HG03575 (cell line): ENCODE data around the gene PKMYT1.

Experiments
- ATAC-seq: cut with Tn5 transposase; IDR thresholded peaks from one replicate; pipeline ENCODE4 v1.9.1; 2021; ENCODE audit not compliant: unreplicated experiment, insufficient number of reproducible peaks, low FRiP score; ENCODE audit errors: extremely low read depth

PKMYT1 gene

DNA sequence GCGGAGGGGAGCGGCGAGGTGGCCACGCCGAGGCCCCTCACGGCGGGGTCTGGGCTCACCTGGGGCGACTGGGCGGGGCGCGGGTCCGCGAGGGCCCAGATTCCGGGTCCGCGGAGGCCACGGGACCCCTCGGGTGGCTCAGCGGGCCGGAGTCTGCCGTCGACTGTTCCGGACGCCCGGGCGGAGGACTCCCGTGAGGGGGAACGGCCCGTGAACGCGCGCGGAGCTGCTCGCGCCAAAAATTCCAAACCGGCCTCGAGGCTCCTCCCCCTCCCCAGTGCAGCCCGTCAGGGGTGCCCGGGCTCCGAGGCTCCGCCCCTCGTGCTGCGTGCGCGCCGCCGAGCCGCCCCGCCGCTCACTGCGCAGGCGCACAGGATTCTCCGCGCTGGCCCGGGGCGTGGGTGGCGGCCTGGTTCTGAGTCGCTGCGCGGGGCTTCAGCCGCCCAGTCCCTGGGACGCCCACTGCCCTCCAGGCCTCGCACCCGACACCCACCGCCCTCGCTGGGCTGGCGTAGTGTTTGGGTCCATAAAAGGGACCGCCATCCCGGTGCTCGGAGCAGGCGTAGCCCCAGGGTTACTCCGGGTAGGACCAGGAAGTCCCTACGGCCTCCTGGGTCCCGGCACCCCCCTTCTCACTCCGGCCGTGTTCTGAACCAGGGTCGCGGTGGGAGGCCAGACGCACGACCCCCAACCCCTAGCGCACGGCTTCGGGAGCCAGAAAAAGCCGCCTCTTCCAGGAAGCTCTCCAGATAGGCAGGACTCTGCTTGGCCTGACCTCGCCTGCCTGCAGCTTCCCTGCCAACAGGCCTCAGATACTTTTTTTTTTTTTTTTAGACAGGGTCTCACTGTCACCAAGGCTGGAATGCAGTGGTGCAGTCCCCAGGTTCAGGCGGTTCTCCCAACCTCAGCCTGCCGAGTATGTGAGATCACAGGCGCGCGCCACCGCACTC is at the start of gene PKMYT1:
PKMYT1 (minus strand) TSS at position 220 of the 950 bp plus-strand sequence. CDS start 789 bp downstream, outside the sequence.
- no peak for ATAC-seq

DNA sequence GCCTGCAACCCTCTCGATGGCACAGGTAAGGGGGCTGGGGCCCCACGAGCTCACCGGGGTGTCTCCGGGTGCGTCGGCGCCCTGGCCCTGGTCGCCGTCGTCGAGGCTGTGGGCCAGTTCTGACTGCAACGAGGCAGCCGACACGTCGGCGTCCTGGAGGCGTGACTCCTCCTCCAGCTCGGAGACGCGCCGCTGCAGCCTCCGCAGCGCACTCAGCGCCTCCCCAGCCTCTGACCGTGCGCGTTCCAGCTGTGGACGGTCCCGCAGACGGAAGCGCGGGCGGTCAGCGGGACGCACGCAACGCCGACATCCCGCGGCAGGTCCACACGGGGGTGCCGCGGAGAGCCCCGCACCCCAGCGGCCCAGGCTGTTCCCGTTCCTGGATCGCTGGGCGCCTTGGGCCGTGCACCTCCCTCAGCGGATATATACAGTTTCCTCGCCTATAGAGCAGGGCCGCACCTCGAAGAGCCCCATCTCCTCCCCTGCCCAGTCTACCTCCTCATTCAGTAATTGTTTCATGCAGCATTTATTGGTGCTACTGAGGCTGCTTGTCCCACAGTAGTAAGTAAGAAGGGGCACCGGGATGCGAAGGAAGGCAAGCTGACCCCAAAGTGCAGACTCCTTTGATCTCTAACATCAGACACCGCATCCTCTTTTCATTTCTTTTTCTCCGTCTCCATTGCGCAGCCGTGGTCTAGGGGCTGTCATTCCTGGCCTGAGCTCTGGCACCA is 49.4 kb upstream of the PKMYT1 start:
- ATAC-seq = no peak

DNA sequence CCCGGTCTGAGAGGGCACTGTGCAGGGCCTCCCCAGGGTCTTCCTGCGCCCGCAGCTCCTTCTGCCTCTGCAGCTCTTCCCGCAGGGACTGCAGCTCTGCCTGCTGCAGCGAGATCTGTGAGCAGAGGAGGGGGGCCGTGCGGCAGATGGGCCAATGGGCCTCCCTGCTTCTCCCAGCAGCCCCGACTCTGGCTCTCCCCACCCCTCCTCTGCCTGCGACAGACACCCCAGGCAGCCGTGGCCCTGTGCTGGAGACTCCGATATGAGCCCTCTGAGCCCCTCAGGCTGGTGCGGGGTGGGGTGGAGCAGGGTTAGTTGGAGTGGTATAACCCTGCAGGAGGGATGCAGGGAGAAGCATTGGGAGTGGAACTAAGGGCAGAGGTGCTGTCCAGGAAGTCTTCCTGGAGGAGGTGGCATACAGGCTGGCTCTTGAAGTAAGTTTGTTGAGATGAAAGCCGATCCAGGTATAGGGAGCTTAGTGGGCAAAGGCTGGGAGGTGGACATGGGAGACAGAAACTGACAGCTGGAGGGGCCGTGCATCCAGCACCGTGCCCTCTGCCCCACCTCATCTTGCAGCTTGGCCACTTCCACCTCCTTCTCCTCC is 48.6 kb upstream of the PKMYT1 start:
- ATAC-seq = no peak

DNA sequence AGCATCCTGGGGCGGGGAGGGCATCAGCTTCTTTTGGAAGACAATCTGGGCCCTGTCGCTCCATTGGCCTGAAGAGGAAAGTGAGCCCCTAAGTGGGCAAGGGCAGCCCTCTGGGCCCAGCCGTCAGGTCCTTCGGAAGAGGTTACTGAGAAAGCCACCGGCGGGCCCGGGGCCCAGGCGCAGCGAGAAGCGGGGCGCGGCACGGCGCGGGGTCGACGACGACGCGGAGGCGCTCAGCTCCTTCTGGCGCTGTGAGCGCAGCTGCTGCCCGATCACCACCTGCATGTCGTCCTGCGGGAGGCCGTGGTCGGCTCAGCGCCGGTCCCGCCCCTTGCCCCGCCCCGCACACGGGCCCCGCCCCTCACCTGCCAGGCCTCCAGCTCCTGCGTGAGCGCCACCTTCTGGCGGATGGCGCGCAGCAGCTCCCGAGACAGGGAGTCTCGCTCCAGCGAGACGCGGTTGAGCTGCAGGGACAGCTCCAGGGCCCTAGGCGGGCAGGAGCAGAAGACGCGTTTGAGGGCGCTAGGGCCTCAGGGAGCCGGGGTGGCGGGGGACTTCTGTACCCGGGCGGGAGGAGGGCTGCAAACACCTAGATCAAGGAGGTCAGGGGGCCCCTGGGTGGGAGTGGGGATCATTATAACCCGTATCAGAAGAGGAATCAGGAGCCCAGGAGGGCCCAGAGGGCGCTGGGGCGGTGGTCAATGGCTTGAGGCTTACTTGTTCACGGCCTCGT is 47.9 kb upstream of the PKMYT1 start:
- no peak for ATAC-seq

DNA sequence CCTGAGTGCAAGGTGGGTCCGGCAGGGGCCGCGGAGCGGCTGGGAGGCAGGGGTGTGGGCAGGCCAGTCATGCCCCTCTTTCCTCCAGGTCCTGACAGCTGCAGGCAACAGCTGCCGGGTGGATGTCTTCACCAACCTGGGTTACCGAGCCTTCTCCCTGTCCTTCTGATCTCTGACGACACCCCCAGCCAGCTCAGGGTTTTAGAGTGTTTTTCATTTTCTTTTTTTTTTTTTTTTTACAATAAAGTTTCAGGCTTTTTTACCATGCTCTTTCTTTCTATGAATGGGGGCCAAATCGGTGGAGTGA is 47.2 kb upstream of the PKMYT1 start:
- ATAC-seq = no peak

DNA sequence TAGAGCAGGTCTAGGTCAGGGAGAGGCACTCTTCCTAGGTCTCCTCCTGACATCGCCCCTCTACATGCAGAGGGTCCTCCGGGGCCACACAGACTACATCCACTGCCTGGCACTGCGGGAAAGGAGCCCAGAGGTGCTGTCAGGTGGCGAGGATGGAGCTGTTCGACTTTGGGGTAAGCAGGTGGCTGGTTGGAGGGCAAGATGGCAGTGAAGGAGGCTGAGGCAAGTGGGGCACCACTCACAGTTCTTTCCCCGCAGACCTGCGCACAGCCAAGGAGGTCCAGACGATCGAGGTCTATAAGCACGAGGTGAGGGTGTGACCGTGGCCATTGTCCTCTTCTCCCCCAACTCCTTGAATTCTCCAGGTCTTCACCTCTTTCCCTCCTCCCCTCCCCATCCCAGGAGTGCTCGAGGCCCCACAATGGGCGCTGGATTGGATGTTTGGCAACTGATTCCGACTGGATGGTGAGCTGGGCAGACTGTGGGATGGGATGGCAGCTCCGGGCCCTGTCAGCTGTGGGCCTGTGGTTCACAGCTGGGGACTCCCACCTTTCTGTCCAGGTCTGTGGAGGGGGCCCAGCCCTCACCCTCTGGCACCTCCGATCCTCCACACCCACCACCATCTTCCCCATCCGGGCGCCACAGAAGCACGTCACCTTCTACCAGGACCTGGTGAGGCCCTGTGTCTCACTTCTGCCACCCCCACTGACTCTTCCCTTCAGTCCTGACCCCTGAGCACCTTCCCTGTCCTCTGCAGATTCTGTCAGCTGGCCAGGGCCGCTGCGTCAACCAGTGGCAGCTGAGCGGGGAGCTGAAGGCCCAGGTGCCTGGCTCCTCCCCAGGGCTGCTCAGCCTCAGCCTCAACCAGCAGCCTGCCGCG is 46.6 kb upstream of the PKMYT1 start:
- no peak for ATAC-seq

DNA sequence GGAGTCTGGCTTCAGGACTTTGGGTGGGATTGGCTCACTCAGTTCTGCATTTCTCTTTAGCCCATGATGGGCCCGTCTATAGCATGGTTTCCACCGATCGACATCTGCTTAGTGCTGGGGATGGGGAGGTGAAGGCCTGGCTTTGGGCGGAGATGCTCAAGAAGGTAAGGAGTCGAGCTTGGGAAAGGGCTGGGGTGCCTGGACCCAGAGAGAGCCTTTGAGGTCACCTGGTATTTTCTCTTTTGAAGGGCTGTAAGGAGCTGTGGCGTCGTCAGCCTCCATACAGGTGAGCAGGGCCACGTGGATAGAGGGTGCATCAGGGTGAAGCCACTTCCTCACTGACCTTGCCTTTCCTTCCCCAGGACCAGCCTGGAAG is 45.7 kb upstream of the PKMYT1 start:
- ATAC-seq = no peak

DNA sequence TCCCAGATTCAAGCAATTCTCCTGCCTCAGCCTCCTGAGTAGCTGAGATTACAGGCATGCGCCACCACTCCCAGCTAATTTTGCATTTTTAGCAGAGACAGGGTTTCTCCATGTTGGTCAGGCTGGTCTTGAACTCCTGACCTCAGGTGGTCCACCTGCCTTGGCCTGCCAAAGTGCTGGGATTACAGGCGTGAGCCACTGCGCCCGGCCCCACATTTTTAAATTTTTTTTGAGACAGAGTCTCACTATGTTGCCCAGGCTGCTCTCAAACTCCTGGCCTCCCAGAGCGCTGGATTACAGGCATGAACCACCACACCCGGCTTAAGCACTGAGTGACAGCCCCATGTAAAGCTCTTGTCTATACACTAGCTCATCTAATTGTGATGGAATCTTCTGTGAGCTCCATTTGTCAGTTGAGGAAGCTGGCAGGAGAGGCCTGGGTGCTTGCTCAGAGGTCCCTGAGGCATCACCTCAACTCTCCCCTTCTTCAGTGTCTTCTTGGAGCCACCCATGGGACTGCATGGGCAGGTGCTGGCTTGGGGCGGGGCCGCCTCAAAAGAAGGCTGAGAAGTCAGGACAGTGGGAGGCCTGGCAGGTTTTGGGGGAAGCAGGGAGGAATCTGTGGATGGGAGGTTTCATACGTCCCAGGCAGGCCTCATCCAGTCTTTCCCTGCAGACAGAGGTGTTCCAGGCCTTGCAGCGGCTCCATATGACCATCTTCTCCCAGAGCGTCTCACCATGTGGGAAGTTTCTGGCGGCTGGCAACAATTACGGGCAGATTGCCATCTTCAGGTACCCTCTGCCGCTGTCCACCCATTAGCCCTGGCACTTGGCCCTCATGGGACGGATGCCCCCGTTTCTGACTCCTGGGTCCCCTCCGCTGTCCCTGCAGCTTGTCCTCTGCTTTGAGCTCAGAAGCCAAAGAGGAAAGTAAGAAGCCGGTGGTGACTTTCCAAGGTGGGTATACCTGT is 45.1 kb upstream of the PKMYT1 start:
- no peak for ATAC-seq

DNA sequence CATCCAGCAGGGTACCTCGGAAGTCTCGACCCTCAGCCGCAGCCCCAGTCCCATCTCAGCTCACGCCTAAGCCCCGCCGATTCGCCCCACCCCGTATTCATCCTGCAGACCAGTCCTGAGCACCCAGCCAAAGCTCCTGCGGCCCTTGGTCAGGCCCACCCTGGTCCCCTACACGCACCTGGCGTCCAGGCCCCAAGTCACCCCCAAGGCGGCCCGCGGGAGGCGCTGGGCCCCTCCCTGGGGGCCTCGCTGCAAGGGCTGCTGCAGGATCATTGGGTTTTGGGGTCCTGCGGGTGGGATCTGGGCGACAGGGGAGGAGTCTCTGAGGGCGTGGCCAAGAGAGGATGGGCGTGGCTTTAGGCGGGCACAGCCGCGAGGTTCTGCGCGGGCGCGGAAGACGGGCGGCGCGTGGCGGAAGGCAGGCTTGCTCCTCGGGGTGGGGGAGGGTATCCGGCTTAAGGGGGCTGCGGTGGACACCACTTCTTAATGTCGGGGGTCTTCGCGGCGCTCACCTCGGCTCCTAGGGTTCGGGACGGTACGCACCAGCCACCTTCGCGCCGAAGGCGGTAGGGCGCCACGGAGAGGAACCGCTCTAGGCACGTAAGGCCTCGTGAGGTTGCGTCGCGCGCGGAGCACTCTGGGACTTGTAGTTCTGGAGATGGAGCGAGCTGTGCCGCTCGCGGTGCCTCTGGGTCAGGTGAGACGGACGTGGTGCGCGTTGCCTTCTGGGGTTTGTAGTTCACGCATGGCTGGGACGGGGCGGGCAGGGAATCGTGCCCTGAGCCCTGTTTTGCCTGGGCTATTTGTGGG is 43.6 kb upstream of the PKMYT1 start, which contains the start of the genes HCFC1R1 and THOC6:
HCFC1R1 (minus strand) TSS at position 274 of the 810 bp plus-strand sequence; CDS start at position 273, 1 bp downstream.
THOC6 (plus strand) TSS at position 367 of the 810 bp plus-strand sequence; CDS start at position 659, 292 bp downstream.
- ATAC-seq = no peak

DNA sequence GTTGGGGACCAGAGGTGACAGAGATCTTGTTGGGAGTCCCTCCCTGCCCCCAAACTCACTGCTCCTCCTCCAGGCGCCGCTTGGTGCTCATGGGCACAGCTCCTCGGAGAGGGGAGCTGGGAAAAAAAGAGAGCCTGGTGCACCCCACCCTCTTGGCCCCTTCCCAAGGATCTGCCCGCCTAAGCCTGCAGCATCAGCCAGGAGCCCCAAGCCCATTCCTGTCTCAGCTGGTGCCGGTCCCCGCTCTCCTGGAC is 43.1 kb upstream of the PKMYT1 start:
- no peak for ATAC-seq

DNA sequence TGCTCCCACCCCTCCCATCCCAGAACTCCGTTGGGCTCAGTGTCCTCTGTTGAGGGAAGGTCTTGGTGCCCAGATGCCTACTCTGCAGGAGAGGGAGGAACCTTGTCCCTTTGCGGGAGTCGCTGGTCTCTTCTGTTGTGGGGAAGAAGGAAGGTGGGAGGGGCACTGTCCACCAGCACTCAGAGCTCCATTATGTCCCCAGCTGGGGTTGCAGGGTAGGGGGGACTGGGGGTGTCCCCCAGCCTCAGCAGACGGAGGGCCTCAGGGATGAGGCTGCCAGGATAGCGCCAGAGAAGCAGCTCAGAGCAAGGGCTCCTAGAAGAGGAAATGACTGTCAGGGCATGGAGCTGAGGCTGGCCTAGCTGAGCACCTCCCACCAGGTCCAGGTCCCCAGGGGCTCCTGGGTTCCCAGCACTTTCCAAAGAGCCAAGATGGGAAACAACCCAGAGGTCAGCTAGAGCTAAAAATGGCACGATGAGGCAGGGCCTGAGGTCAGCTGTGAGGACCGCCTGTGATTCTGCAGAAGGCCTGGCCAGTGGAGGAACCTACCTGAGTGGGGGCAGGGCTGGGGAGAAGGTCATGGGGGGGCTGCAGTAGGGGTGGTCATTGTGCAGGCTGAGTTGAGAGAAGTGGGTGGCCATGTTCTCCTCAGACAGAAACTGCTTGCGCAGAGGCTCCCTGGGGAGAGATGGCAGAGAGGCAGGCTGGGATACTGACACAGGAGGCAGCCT is 42.6 kb upstream of the PKMYT1 start:
- ATAC-seq = no peak

DNA sequence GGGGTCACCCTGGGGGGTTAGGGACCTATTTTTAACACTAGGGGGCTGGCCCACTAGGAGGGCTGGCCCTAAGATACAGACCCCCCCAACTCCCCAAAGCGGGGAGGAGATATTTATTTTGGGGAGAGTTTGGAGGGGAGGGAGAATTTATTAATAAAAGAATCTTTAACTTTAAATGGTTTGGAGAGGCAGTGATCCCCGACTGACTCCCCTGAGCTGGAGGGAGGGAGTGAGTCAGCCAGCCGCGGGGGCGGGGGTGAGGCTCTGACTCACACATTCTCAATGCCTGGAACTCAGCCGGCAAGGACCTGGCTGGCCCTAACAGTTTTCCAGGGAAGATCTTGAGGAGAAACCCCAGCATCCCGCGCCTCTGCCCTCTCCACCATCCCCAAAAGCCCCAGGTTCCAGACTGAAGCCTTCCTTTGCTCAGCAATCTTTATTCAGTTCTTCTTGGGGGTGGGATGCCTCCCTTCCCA is 42.0 kb upstream of the PKMYT1 start:
- no peak for ATAC-seq

DNA sequence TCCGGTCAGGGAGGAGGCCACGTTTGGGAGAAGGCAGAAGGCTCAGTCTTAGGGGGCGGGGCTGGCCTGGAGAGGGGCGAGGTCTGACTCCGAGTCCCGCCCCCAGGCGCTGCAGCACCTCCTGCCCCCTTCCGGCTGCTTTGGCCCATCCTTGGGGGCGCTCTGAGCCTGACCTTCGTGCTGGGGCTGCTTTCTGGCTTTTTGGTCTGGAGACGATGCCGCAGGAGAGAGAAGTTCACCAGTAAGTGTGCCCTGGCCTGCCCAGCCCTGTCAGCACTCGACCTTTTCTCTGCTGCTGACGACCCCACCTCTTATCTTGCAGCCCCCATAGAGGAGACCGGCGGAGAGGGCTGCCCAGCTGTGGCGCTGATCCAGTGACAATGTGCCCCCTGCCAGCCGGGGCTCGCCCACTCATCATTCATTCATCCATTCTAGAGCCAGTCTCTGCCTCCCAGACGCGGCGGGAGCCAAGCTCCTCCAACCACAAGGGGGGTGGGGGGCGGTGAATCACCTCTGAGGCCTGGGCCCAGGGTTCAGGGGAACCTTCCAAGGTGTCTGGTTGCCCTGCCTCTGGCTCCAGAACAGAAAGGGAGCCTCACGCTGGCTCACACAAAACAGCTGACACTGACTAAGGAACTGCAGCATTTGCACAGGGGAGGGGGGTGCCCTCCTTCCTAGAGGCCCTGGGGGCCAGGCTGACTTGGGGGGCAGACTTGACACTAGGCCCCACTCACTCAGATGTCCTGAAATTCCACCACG is 41.4 kb upstream of the PKMYT1 start:
- ATAC-seq = no peak

DNA sequence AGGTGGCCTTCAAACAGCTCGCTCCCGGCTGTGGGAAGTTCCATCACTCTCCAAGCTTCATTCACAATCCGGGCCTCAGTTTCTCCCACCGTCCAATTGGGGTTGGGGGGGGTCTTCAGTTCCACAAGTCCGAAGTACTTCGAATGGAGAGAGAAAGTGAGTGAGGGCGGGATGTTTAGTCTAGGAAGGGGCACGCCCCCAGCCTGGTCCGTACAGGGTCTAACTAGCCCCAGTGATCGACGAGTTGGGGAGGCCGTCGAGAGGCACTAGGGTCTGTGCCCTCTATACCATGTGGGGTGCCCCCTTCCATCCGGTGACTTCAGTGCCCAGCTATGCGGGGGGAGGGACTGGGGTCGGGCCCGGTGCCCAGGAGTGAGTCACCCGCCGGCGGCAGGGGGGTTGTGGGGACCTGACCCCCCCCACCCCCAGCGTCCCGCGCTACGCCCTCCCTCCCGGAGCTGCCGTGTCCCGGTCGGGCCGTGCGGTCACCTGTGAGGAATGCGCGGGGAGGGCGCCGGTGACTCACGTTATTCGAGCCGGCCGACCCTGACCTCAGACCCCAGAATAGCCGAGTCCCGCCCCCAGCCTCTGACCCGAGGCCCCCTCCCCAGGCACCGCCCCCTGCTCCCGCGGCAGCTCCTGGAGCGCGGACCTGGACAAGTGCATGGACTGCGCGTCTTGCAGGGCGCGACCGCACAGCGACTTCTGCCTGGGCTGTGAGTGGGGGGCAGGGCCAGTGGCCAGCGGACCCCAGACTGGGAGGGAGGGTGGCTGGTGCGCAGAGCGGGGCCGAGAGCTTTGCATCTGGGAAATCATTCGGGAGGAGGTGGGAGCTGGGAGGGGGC is 40.6 kb upstream of the PKMYT1 start:
- no peak for ATAC-seq
